Measurements from ENCODE around the gene C17orf114.

C17orf114 gene

GRCh38 chr17:4789951-4790704, 12.0 kb downstream of the C17orf114 start (continued):
- TF ChIP-seq, protein P1, sequence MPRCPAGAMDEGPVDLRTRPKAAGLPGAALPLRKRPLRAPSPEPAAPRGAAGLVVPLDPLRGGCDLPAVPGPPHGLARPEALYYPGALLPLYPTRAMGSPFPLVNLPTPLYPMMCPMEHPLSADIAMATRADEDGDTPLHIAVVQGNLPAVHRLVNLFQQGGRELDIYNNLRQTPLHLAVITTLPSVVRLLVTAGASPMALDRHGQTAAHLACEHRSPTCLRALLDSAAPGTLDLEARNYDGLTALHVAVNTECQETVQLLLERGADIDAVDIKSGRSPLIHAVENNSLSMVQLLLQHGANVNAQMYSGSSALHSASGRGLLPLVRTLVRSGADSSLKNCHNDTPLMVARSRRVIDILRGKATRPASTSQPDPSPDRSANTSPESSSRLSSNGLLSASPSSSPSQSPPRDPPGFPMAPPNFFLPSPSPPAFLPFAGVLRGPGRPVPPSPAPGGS (CRISPR knock-in tag; IDR thresholded peaks at IDR 0.05): peak; percentile 61; the same call in 1 of the 2 replicates
- TF ChIP-seq JARID2 (CRISPR knock-in tag; IDR thresholded peaks at IDR 0.05; ENCODE audit: insufficient replicate concordance) (no peak), MTF1 (CRISPR knock-in tag; IDR thresholded peaks at IDR 0.05) (no peak), ATAD3A (CRISPR knock-in tag; IDR thresholded peaks at IDR 0.05) (no peak), ZBTB38 (CRISPR knock-in tag; IDR thresholded peaks at IDR 0.05) (peak; percentile 85), CEBPZ (IDR thresholded peaks at IDR 0.05; ENCODE audit: low read length) (no peak), CCDC6 (CRISPR knock-in tag; IDR thresholded peaks at IDR 0.05) (peak; percentile 94), ZNF30 (CRISPR knock-in tag; IDR thresholded peaks at IDR 0.05) (no peak)
- TF ChIP-seq, protein P2, sequence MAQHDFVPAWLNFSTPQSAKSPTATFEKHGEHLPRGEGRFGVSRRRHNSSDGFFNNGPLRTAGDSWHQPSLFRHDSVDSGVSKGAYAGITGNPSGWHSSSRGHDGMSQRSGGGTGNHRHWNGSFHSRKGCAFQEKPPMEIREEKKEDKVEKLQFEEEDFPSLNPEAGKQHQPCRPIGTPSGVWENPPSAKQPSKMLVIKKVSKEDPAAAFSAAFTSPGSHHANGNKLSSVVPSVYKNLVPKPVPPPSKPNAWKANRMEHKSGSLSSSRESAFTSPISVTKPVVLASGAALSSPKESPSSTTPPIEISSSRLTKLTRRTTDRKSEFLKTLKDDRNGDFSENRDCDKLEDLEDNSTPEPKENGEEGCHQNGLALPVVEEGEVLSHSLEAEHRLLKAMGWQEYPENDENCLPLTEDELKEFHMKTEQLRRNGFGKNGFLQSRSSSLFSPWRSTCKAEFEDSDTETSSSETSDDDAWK (CRISPR knock-in tag; IDR thresholded peaks at IDR 0.05): no peak
- TF ChIP-seq, protein P3, sequence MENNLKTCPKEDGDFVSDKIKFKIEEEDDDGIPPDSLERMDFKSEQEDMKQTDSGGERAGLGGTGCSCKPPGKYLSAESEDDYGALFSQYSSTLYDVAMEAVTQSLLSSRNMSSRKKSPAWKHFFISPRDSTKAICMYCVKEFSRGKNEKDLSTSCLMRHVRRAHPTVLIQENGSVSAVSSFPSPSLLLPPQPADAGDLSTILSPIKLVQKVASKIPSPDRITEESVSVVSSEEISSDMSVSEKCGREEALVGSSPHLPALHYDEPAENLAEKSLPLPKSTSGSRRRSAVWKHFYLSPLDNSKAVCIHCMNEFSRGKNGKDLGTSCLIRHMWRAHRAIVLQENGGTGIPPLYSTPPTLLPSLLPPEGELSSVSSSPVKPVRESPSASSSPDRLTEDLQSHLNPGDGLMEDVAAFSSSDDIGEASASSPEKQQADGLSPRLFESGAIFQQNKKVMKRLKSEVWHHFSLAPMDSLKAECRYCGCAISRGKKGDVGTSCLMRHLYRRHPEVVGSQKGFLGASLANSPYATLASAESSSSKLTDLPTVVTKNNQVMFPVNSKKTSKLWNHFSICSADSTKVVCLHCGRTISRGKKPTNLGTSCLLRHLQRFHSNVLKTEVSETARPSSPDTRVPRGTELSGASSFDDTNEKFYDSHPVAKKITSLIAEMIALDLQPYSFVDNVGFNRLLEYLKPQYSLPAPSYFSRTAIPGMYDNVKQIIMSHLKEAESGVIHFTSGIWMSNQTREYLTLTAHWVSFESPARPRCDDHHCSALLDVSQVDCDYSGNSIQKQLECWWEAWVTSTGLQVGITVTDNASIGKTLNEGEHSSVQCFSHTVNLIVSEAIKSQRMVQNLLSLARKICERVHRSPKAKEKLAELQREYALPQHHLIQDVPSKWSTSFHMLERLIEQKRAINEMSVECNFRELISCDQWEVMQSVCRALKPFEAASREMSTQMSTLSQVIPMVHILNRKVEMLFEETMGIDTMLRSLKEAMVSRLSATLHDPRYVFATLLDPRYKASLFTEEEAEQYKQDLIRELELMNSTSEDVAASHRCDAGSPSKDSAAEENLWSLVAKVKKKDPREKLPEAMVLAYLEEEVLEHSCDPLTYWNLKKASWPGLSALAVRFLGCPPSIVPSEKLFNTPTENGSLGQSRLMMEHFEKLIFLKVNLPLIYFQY (CRISPR knock-in tag; IDR thresholded peaks at IDR 0.05; ENCODE audit: borderline replicate concordance): no peak
- TF ChIP-seq, protein P4, sequence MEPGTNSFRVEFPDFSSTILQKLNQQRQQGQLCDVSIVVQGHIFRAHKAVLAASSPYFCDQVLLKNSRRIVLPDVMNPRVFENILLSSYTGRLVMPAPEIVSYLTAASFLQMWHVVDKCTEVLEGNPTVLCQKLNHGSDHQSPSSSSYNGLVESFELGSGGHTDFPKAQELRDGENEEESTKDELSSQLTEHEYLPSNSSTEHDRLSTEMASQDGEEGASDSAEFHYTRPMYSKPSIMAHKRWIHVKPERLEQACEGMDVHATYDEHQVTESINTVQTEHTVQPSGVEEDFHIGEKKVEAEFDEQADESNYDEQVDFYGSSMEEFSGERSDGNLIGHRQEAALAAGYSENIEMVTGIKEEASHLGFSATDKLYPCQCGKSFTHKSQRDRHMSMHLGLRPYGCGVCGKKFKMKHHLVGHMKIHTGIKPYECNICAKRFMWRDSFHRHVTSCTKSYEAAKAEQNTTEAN (CRISPR knock-in tag; conservative IDR thresholded peaks at IDR 0.05): peak; percentile 48; the same call in 1 of the 2 replicates
